ENCODE results near the gene KLRC4. TPM values are rescaled to one million over a fixed set of nuclear protein-coding genes. Genes with fewer than 3 reads are reported as not detected.

KLRC4 gene
- total RNA-seq, 2 donors from 2014 or later = not detected

- Mint-ChIP-seq H3K27ac (no peak overlapping the region), H3K4me3 (no peak overlapping the region)
- H3K9ac ChIP-seq (ENCODE audit: extremely low read depth, low read length, poor library complexity, severe bottlenecking) = no peak overlapping the region
Observed at GRCh38 chr12:10408842-10409241, 715 bp downstream of the KLRC4 start.

GRCh38 chr12:10406725-10407124, 2.8 kb downstream of the KLRC4 start:
- H3K4me3 Mint-ChIP-seq = no peak overlapping the region
- H3K4me1 Mint-ChIP-seq = peaks cover 16% of the 10 kb centered on the region
- TF ChIP-seq, protein P1, sequence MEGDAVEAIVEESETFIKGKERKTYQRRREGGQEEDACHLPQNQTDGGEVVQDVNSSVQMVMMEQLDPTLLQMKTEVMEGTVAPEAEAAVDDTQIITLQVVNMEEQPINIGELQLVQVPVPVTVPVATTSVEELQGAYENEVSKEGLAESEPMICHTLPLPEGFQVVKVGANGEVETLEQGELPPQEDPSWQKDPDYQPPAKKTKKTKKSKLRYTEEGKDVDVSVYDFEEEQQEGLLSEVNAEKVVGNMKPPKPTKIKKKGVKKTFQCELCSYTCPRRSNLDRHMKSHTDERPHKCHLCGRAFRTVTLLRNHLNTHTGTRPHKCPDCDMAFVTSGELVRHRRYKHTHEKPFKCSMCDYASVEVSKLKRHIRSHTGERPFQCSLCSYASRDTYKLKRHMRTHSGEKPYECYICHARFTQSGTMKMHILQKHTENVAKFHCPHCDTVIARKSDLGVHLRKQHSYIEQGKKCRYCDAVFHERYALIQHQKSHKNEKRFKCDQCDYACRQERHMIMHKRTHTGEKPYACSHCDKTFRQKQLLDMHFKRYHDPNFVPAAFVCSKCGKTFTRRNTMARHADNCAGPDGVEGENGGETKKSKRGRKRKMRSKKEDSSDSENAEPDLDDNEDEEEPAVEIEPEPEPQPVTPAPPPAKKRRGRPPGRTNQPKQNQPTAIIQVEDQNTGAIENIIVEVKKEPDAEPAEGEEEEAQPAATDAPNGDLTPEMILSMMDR (conservative IDR thresholded peaks at IDR 0.05) = no peak
- Histone ChIP-seq H3K4me3 (ENCODE audit: low read length) (no peak overlapping the region), H3K36me3 (ENCODE audit: control insufficient read depth, insufficient read depth, low read length) (no peaks in the 10 kb centered on the region), H3K27me3 (ENCODE audit: control insufficient read depth, insufficient read depth, low read length, poor library complexity, severe bottlenecking) (no peaks in the 10 kb centered on the region), H3K9ac (ENCODE audit: extremely low read depth, low read length, poor library complexity, severe bottlenecking) (no peak overlapping the region), H3K9me3 (ENCODE audit: control insufficient read depth, low read length) (peaks cover 6% of the 10 kb centered on the region), H3K4me1 (ENCODE audit: control insufficient read depth, insufficient read depth, low read length) (no peaks in the 10 kb centered on the region), H3K27ac (ENCODE audit: low read depth, low read length) (no peak overlapping the region)
- no peaks in the 10 kb centered on the region for H3K27me3 Mint-ChIP-seq (ENCODE audit: insufficient read depth)
- no peaks in the 10 kb centered on the region for H3K36me3 Mint-ChIP-seq (ENCODE audit: low read depth)
- no peak for DNase-seq
- 86 to 100% methylated on average over 1 to 4 of the region's 4 CpGs for whole genome bisulfite sequencing, 2 experiments (ENCODE audit: insufficient coverage in 1 of 2, insufficient read length in 1 of 2)
- peaks cover 6% of the 10 kb centered on the region for H3K9me3 Mint-ChIP-seq
- no peak overlapping the region for H3K27ac Mint-ChIP-seq

More at GRCh38 chr12:10408842-10409241, 715 bp downstream of the KLRC4 start:
- Histone ChIP-seq H3K36me3 (ENCODE audit: control insufficient read depth, insufficient read depth, low read length) (no peaks in the 10 kb centered on the region), H3K4me3 (ENCODE audit: low read length) (no peak overlapping the region), H3K27ac (ENCODE audit: low read depth, low read length) (no peak overlapping the region), H3K9me3 (ENCODE audit: control insufficient read depth, low read length) (peaks cover 6% of the 10 kb centered on the region), H3K27me3 (ENCODE audit: control insufficient read depth, insufficient read depth, low read length, poor library complexity, severe bottlenecking) (no peaks in the 10 kb centered on the region), H3K4me1 (ENCODE audit: control insufficient read depth, insufficient read depth, low read length) (no peaks in the 10 kb centered on the region)
- no peak for DNase-seq
- TF ChIP-seq, protein P1 (conservative IDR thresholded peaks at IDR 0.05) = no peak
- Mint-ChIP-seq H3K9me3 (peaks cover 6% of the 10 kb centered on the region), H3K36me3 (ENCODE audit: low read depth) (no peaks in the 10 kb centered on the region), H3K27me3 (ENCODE audit: insufficient read depth) (no peaks in the 10 kb centered on the region), H3K4me1 (peaks cover 16% of the 10 kb centered on the region)
- 55% methylated on average over 3 of the region's 3 CpGs; no CpG with 5 or more reads in 1 of the 2 experiments for WGBS, 2 experiments (ENCODE audit: insufficient coverage in 1 of 2, insufficient read length in 1 of 2)

DNA sequence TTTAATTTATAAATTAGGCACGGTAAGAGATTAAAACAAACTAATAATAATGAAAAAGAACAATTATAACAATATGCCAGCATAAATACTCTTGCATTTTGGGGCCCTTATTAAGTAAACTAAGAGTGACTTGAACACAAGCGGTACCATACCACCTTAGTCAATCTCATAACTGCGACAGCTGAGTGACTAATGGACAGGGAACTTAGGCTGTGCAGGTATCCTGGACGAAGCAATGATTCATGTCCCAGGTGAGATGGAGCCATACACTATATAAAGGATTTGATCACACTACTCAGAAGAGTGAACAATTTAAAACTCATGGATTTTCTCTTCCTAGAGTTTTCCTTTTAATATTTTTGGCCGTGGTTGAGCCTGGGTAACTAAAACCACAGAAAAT, 4.3 kb downstream of the KLRC4 start:
- no peaks in the 10 kb centered on the region for H3K36me3 Mint-ChIP-seq (ENCODE audit: low read depth)
- DNase-seq = no peak
- no peak overlapping the region for H3K27ac Mint-ChIP-seq
- peaks cover 9% of the 10 kb centered on the region for H3K4me1 Mint-ChIP-seq
- Histone ChIP-seq H3K4me1 (ENCODE audit: control insufficient read depth, insufficient read depth, low read length) (no peaks in the 10 kb centered on the region), H3K9ac (ENCODE audit: extremely low read depth, low read length, poor library complexity, severe bottlenecking) (no peak overlapping the region), H3K9me3 (ENCODE audit: control insufficient read depth, low read length) (peaks cover 6% of the 10 kb centered on the region), H3K36me3 (ENCODE audit: control insufficient read depth, insufficient read depth, low read length) (no peaks in the 10 kb centered on the region), H3K27me3 (ENCODE audit: control insufficient read depth, insufficient read depth, low read length, poor library complexity, severe bottlenecking) (no peaks in the 10 kb centered on the region), H3K27ac (ENCODE audit: low read depth, low read length) (no peak overlapping the region), H3K4me3 (ENCODE audit: low read length) (no peak overlapping the region)
- no peaks in the 10 kb centered on the region for H3K27me3 Mint-ChIP-seq (ENCODE audit: insufficient read depth)
- 76 to 93% methylated on average over 2 to 4 of the region's 5 CpGs for WGBS, 2 experiments (ENCODE audit: insufficient coverage in 1 of 2, insufficient read length in 1 of 2)
- H3K4me3 Mint-ChIP-seq = no peak overlapping the region
- TF ChIP-seq, protein P1 (conservative IDR thresholded peaks at IDR 0.05) = no peak
- peaks cover 6% of the 10 kb centered on the region for H3K9me3 Mint-ChIP-seq
